Frontal cortex (tissue), 4 donors: ENCODE results near the gene ENDOU. TPM values are rescaled to one million over a fixed set of nuclear protein-coding genes. Genes with fewer than 3 reads are reported as not detected.

Experiments
- DNase-seq, 2 donors: peaks; one replicate each; pipeline ENCODE4 v3.0.0; 2012; ENCODE audit warnings: low spot score in 2 of 2
- FAIRE-seq: peaks from 2 replicates; lab custom pipeline; 2012; peaks lifted over from hg19 to GRCh38; lab: Jason Lieb, UNC
- total RNA-seq: library from RNA; depleted of rRNA; stranded (reverse); fragments of >200 nt; gene quantifications from one replicate; pipeline ENCODE4 v1.2.3, GENCODE V29; 2014
- donor health status: control.
- donor health status: control.
- donor health status: control.

Gene ENDOU
- total RNA-seq, 1 donor from 2014 or later, result not detected

DNA sequence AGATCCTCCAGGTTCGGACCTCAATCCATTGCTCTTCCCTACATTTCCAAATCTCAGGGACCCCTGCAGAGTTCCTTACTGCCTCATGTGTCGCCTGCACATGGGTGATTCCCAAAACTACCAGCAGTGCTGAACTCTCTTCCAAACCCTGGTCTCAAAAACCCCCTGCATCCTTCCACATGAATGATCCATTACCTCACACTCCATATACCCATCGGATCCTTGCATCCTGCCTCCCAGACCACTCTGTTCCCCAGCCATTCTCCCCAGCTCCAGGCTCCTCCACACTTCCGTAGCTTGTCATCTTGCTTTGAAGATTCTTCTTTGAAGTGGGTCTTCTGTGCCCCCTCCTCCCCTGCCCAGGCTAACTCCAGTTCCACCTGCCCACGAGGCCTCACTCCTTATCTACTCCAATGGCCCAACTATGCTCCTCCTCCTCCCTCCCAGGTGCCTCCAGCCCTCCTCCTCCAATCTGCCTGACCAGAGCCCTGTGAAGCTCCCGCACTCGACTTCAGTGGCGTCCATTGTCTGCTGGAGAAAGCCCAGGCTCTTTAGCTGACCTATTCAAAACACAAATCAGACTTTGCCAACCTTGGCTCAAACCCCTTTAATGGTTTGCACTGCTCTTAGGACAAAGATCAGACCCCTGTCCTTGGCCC is 19.6 kb upstream of the ENDOU start:
- DNase-seq (no peak), FAIRE-seq (no peak)

DNA sequence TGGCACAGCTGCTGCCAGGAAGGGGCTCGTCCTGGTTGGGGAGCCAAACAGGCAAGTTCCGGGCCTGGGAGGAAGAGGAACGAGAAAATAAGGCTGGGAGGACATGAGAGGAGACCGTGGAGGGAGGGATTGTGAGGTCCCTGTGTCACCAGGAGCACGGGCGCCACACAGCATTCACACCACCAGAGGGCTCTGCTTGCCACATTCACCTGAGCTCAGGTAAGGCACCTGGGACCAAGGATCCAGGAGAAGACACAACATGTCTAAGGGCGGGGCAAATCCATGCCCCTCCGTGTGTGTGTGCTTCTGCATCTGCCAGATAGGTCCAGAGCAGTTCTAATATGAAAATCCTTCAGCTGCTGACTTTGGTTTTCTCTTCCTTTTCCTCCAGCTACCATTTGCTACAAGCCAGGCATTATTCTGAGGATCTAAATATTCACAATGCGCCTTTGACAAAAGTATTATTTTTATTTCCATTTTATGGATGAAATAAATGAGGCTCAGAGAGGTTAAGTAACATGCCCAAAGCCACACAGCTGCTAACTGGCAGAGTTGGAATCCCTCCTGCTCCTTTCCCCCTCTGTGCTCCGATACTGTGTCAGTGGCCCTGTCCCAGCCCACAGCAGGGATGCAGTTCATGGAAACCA is 18.8 kb upstream of the ENDOU start:
- no peak for DNase-seq
- FAIRE-seq, result no peak

DNA sequence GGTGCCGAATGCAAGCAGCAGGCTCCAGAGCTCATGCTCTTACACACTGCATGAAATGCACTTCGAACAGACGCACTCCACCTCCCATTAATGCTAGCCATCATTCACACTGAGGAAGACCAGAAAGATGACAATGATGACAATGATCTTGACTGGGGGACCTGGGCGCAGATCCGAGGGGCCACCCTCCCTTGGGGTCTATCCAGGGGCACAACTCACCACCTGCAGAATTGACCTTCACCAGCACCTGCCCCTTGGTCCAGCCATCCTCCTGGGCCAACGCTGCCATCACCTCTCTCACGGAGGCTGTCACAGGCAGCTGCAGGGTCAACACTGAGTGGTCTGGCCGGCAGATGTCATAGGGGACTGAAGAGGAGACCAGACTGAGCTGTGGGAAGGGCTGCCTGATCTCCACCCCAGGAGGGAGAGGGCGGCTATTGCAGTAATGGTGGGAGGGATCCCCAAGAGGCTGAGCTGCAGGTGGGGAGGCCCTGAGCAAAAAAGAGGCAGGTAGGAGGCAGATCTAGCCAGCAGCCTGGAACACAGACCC is 18.1 kb upstream of the ENDOU start:
- DNase-seq (no peak), FAIRE-seq (no peak)

DNA sequence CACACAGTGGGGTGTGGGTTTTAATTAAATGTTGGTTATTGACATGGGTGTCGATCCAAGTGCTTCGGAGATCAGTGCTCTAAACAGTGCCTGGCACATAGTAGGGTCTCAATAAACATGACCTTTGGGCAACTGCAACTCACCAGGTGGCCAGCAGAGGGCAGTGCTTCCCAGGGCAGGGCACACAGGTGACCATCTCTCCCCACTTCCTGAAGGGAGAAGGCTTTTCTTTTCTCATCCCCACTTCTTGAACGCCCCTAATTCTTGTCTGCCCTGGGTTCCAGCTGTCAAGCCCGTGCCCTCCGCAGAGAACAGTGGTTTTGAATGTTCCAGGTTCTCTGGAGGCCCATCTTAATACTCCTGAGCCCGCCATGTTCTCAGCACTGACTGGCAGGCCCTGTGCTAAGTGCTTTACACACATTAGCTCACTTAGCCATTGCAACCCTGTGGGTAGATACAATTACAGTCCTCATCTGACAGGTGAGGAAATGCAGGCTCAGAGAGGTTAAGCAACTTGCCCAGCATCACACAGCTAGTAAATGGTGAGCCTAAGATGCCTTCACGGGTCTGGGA is 17.0 kb upstream of the ENDOU start:
- DNase-seq (no peak), FAIRE-seq (no peak)

DNA sequence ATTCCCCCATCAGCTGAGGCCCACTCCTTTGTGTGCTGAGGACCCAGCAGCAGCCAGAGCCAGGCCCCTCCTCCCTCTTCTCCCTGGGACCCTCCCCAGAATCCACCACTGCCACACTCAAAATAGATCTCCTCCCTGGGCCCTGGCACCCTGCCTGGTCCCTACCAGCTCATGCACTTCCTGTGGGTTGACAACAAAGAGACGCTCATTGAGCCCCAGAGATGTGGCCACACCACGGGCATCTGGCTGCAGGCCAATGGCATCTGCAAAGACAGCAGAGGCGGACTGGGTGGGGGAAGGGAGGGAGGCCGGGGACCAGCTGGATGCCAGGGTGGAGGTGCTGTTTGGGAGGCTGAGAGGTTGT is 16.0 kb upstream of the ENDOU start:
- no peak for FAIRE-seq
- peak; percentile 63 to 75 for DNase-seq

DNA sequence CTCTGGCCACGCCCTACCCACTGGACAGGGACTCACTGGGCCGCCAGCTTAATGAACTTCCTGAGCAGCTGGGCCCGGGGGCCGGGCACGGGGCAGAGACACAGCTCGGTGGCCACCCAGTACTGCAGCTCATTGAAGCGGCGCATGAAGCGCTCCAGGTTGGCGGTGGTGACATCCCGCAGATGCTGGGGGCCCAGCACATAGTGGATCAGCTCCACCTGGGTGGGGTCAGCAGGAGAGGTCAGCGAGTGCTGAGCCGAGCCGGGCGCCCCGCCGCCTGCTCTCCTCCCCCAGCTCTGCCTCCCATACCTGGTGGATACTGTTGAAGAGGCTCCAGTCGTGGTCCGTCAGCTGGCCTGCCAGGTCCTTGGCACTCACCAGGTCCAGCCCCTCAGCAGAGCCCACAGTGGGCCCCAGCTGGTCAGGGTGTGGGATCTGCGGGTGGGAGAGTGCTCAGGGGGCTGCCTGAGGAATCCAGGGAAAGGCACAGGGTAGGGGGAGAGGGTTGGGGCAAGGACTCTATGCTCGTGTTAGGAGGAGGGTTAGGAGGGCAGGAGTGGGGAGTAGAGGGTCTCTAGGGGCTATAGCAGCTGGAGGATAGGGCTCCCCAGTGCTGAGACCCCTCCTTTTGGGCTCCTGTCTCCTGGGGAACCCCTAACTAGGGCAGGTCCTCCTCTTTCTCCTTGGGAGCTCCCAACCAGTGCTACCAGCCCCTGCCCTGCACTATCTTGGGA is 15.5 kb upstream of the ENDOU start:
- no peak for FAIRE-seq
- DNase-seq, result no peak

DNA sequence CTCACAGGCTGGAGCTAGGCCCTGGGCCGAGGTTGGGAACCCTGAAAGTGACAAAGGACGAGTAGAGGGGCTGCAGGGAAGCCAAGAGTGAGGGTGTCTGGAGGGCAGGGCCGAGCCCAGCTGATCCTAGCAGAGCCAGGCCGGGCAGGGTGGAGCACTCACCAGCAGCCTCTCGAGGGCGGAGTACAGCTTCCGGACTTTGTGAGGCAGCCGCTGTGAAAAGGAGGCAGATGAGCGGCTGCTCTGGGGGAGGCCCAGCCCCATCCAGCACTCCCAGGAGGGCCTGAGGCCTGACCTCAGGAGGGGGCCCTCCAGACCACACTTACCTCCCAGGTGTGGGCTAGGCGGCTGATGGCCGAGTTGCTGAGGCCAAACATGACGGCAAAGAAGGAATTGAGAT is 14.7 kb upstream of the ENDOU start:
- DNase-seq (no peak), FAIRE-seq (no peak)

DNA sequence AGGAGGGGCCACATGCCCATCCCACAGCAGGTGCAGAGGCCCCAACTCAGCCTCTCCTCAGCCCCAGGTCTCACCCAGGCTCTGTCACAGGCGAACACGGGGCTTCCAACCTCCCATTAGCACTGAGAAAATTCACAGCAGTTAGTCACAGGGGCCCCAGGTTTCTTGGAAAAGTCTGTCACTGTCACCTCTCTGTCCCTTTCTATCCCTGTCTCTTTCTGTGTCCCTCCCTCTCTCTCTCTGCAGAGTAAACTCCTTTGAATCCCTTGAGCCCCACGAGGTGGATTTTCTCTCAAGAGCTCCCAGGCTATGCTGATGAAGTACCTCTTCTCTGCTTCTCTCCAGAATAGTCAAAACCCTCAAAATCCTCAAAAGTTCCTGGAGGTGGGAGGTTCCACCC is 14.0 kb upstream of the ENDOU start:
- FAIRE-seq, result no peak
- DNase-seq, result no peak

DNA sequence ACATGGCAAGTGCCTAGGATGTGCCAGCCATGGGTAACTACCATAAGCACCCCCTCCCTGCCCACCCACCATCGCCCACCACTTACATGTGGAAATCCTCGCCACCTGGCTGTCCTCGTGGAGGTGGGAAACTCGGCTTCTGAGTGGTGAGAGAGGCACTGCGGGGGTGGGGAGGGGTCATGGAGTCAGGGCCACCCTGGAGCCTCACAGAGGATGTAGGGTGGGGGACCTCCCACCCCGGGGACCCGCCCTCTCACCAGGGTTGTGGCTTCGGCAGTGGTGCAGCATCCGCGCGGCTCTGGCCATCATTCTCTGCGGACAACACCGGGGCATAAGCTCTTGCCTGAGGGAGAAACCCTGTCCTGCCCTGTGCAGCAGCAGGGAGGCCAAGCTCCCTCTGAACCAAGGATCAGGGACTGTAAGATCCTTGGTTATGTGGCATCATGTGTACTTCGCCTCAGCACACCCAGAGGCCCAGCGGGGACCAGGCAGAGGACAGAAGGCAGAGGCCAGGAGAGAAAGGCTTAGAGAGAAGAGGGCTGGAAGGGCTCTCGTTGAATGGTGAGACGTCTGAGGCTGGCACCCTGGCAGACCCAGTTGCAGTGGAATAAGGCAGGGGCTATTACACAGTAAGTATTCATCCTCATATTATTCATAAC is 12.8 kb upstream of the ENDOU start:
- no peak for DNase-seq
- no peak for FAIRE-seq

DNA sequence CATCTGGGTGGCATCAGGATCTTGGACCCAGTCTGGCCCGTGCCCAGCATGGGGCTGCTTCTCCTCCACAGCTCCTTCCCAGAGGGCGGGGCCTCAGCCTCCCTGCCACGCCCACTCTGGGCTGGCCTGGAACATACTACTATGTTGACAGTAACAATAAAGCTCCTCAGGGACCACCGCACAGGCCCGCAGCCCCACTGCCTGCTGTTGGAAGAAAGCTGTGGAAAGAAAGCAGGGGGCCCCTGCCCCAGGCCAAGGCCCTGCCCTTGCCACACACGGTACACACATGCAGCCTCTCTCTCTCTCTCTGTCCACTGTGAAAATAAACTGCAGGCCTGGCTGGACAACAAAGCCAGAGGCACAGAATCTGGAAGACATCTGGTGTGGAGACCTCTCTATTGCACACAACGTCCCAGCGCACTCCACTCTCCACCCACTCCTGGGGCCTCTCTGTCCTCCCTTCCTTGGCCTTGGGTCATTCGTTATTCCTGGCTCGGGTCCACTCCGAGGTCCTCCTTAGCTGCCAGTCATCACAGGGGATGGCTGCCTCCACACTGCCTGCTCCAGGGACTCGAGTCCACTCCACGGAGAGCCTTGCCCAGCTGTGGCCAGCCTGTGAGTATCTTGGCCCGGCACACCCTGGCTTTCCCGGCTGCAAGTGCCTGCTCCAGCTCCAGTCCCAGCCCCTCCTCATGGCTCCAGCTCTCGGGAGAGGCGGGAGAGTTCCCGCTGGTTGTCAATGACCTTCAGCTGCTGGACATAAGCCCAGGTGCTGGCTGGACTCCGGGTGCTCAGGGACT is 11.8 kb upstream of the ENDOU start:
- no peak for FAIRE-seq
- peak in 1 of 2 donors; percentile 81 for DNase-seq

DNA sequence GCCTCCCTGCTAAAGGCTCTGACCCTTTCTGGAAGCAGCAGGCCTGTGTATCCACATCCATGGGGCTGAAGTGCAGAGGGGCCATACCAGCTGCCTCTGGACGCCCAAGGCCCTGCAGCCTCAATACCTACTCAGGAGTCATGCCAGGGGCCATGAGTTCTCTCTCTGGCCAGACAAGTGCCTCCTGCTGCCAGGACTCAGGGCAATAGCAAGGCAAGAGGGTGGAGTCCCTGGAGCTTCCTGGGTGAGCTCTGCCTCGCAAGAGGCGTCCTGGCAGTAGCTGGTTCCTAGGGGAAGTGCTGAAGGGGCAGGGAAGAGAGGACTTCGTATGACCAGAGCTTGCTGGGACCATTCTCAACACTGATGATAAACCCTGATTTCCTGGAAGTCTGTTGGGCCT is 10.9 kb upstream of the ENDOU start:
- FAIRE-seq (no peak), DNase-seq (no peak)

DNA sequence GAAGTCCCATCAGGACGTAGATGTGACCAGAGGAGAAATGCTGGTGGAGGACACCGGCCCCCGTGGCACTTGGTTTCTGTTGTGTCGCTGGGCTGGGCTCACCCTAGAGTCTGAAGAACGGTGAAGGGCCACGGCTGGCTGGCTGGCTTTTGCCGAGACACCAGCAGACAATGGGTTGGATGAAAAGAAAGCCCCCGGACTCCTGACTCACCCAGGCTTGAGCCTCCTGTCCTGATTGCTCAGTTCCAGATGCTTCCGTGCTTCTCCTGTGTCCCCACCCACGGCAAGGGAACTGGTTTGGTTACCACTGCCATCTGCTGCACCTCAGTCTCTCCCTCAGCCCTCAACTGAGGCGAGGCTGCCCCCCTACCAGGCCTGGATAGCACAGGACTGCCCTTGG is 10.4 kb upstream of the ENDOU start:
- no peak for FAIRE-seq
- DNase-seq, result no peak

DNA sequence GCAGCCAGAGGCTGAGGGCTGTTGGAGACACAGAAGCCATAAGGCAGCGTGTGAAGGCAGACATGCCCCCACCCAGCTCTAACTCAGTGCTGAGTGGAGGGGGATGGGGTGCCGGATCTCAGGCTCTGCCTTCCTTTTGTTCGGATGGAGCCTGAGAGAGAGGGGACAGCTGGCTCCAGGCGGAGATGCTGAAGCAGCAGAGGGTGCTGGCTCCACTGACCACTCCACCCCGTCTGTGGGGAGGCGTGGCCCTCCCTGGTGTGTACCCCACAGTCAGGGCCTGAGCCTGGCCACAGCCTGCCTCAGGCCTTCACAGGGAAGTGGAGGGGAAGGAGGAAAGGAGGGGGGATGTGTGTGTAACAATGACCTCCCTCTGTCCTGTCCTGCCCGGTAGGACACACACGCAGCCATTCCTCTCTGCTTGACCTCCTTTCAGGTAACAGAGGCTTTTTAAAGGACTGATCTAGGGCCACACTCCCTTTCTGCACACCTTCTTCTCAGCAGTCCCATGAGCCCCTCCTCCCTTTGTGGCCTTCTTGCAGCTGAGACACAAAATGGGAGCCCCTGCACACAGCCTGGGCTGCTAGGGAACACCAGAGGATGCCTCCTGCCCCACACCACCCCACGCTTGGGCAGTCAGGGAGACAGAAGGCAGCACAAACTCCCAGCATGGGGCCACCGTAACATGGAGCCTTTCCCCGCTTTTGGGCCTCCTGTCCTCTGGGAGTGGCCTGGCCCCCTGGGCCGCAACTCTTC is 9.6 kb upstream of the ENDOU start:
- no peak for FAIRE-seq

DNA sequence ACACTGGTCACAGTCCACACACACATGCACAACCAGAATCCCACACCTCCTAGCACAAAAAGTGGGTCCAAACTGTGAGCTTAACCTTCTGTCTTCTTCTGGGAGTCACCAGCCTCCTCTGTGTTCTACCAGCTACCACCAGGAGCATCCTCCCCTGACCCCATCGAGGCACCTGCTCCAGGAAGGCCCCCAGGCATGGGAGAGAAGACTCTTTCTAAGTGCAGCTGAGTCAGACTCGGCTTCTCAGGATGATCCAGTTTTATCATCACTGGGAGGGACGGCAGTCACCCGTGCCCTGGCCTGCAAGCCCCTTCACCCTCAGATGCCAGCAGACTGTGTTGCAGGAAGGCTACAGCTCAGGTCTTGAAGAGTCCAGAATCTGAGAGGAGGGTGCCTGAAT is 7.9 kb upstream of the ENDOU start:
- no peak for DNase-seq
- FAIRE-seq, result no peak

More for the DNA sequence above, 9.6 kb upstream of the ENDOU start:
- DNase-seq, result no peak

DNA sequence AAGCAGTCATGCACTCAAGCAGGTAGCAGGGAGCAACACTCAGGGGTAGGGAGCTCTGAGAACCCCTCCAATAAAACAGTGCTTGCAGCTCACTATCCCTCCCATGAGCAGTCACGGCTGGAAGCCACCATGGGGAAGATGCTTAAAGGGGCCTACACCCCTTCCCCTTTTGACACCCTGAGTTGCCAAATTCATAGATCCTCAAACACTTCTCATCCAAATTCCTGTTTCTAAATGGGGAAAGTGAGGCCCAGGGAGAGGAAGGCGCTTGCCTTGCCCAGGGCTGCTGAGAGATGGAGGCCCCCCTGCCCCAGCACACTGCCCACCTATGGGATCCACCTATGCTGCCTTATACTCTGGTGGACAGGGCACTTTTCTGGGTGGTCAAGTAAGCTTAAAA is 7.2 kb upstream of the ENDOU start:
- no peak for FAIRE-seq

DNA sequence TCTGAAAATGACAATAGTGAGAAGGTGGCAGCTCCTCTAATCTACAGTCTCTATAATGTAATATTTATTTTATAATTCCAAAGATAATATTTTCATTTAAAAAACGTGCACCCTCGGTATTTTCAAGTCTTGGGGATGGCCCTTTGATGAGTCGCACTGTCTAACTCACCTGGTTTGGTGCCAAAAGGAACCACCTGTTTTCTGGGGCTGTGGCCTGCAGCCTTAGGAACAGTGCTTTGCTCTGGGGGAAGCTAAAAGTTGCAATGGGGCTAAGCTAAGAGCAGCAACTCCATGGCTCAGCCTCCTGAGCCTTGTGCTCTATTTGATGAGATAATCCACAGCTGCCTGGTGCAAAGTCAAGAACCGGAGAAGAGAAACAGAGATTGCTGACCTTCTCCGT is 6.4 kb upstream of the ENDOU start:
- no peak for FAIRE-seq
- DNase-seq, result no peak

More for the DNA sequence above, 7.2 kb upstream of the ENDOU start:
- DNase-seq, result no peak

DNA sequence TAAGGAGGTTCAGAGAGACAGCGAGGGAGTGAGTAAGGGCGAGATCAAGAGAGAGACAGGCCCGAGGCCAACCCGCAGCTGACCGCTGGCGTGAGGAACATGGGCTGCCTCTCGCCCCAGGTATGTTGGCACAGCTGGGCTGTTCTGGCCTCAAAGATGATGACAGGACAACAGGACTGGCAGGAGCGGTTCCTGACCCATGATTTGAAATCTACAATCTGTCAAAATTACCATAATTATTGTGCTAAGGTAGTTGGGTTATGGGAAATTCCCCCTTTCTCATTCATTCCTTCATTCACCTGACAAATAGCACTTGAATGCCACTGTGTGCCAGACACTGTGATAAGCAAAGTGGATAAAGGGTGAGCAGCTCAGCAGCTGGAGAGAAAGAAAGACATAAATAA is 5.1 kb upstream of the ENDOU start:
- DNase-seq (no peak), FAIRE-seq (no peak)

DNA sequence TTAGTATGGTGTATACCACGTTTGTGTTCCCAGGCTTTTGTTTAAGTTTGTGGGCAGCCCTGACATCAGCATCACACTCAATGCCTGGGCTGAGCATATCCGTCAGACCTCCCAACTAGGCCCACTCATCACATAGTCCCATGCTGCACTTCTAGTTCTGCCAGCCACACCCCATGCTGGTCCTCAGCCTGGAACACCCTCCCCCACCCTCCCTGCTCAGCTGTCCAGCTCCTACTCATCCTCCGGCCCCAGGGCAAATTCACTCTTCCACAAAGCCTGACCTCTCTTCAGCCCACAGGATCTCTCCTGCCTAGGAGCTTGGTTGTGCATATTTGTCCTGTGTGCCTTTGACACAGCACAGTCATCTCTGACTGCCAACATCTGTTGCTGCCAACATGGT is 3.9 kb upstream of the ENDOU start:
- FAIRE-seq, result no peak

DNA sequence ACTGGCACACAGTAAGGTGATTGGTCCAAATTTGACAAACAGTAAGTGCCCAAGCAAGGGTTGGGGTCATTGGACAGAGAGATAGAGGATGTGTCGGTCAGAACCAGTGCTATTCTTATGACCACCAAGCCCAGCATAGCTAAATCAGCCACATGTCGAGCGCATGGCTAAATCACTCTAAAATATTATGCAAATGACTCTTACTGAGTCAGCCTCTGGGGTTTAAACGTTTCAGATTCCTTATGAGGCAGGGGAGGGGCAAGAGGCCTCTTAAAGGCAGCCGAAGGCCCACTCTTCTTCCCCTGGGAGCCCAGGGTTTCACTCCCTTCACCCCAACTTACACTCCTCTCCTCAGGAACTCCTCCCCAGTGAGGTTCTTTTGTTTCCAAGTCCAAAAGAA is 603 bp upstream of the ENDOU start:
- no peak for FAIRE-seq
- no peak for DNase-seq

More for the DNA sequence above, 3.9 kb upstream of the ENDOU start:
- DNase-seq, result no peak
